K562 (cell line): ENCODE results near the gene CCDC9. TPM values are rescaled to one million over a fixed set of nuclear protein-coding genes. Genes with fewer than 3 reads are reported as not detected.

ENCODE experiments used
- ATAC-seq: fragments of 200-7000 bp; cut with Tn5 transposase; 3 replicates; pipeline ENCODE4 v1.9.1; 2020; ENCODE audit warnings: moderate library complexity
- BruUV-seq: library from RNA; stranded (reverse); fragments of 400-500 nt; replicated peaks from 2 replicates; lab custom pipeline; 2021; lab: Mats Ljungman, UMichigan
- CTCF ChIA-PET: fragments of 300-600 bp; formaldehyde crosslinking; extraction: SDS; loops from one replicate; lab custom pipeline; 2021; ENCODE audit warnings: low intra/inter-chr PET ratio; lab: Yijun Ruan, JAX
- POLR2A ChIA-PET: fragments of 300-600, 350-650 bp; sonication (Branson Sonifier 250); formaldehyde crosslinking; extraction: SDS; loops from one replicate; lab custom pipeline; 2021; ENCODE audit warnings: antibody characterized with exemption, inconsistent platforms; lab: Yijun Ruan, JAX
- DNase-seq, 4 experiments: peaks; one replicate each; pipeline versions ENCODE4 v3.0.0 to v3.0.0-alpha.2; 2011 to 2018; ENCODE audit warnings: low spot score in 3 of 4, mixed read lengths in 3 of 4; ENCODE audit errors: extremely low read depth in 1 of 4
- FAIRE-seq: peaks from 2 replicates; lab custom pipeline; 2011; peaks lifted over from hg19 to GRCh38; lab: Jason Lieb, UNC
- H2AFZ ChIP-seq: 2 replicates; pipeline ENCODE4 v1.6.0; 2011; ENCODE audit warnings: low read depth, low read length, control low read depth, inconsistent platforms
- H3K27ac ChIP-seq: fragments of 200-600 bp; 3 replicates; pipeline ENCODE4 v1.8.0; 2011; ENCODE audit warnings: low read depth, mild to moderate bottlenecking, control low read depth, inconsistent platforms, low read length, moderate library complexity, mixed read lengths; ENCODE audit errors: extremely low read depth
- H3K27me3 ChIP-seq, 2 experiments: fragments of 300-600 bp in 1 of 2; 2 replicates in 1 of 2; 3 replicates in 1 of 2; pipeline versions ENCODE4 v1.6.0 to v1.8.0; 2011; ENCODE audit warnings: inconsistent platforms in 2 of 2, low read length in 2 of 2, mild to moderate bottlenecking in 1 of 2, mixed read lengths in 1 of 2, moderate library complexity in 1 of 2; ENCODE audit not compliant: control insufficient read depth in 2 of 2, insufficient read depth in 2 of 2
- H3K36me3 ChIP-seq: fragments of 300-600 bp; 3 replicates; pipeline ENCODE4 v1.8.0; 2011; ENCODE audit warnings: mild to moderate bottlenecking, low read length, inconsistent platforms; ENCODE audit not compliant: control insufficient read depth, insufficient read depth
- H3K4me1 ChIP-seq, 2 experiments: fragments of 200-600 bp in 1 of 2; replicated peaks in 1 of 2; 2 replicates in 1 of 2; 3 replicates in 1 of 2; pipeline versions ENCODE4 v1.5.1 to v1.8.0; 2011; ENCODE audit warnings: inconsistent platforms in 2 of 2, low read length in 2 of 2, mild to moderate bottlenecking in 1 of 2, mixed read lengths in 1 of 2, moderate library complexity in 1 of 2; ENCODE audit not compliant: control insufficient read depth in 2 of 2, insufficient read depth in 2 of 2
- H3K4me2 ChIP-seq: 2 replicates; pipeline ENCODE4 v1.6.1; 2011; ENCODE audit warnings: low read length, control low read depth, inconsistent platforms, mixed read lengths; ENCODE audit not compliant: insufficient read depth
- H3K4me3 ChIP-seq: fragments of 200-600 bp; sonication (generic), shearing (Covaris generic); 2 replicates; pipeline ENCODE4 v1.5.1; 2016; ENCODE audit warnings: control low read depth, inconsistent platforms
- H3K79me2 ChIP-seq: fragments of 200-600 bp; 3 replicates; pipeline ENCODE4 v1.8.0; 2011; ENCODE audit warnings: low read length, inconsistent platforms; ENCODE audit not compliant: control insufficient read depth, insufficient read depth
- H3K9ac ChIP-seq, 2 experiments: 2 replicates each; pipeline versions ENCODE4 v1.6.0 to v1.6.1; 2011; ENCODE audit warnings: low read depth in 2 of 2, low read length in 2 of 2, control low read depth in 1 of 2, inconsistent platforms in 1 of 2, mild to moderate bottlenecking in 1 of 2, mixed read lengths in 1 of 2; ENCODE audit not compliant: insufficient read depth in 1 of 2
- H3K9me1 ChIP-seq: one replicate; pipeline ENCODE4 v1.6.0; 2011; ENCODE audit warnings: inconsistent platforms, mild to moderate bottlenecking, low read length, moderate library complexity; ENCODE audit not compliant: control insufficient read depth, insufficient read depth
- H3K9me3 ChIP-seq: replicated peaks from 2 replicates; pipeline ENCODE4 v1.5.1; 2011; ENCODE audit warnings: low read depth, low read length, inconsistent platforms; ENCODE audit not compliant: control insufficient read depth, insufficient read depth
- H4K20me1 ChIP-seq: replicated peaks from 2 replicates; pipeline ENCODE4 v1.6.1; 2011; ENCODE audit warnings: low read length, inconsistent platforms, mixed read lengths; ENCODE audit not compliant: control insufficient read depth, insufficient read depth
- AFF4 ChIP-seq: sonication (generic); formaldehyde crosslinking; IDR thresholded peaks from 2 replicates; pipeline ENCODE4 v1.8.0; 2023; ENCODE audit warnings: mild to moderate bottlenecking, missing genetic modification reagents
- ARID2 ChIP-seq: fragments of 450-650 bp; IDR thresholded peaks from 2 replicates; pipeline ENCODE4 v1.6.1; 2017; ENCODE audit warnings: antibody characterized with exemption, mild to moderate bottlenecking
- NCOA1 ChIP-seq: fragments of 450-650 bp; IDR thresholded peaks from 2 replicates; pipeline ENCODE4 v1.6.1; 2016; ENCODE audit warnings: low read depth
- TOE1 ChIP-seq, 2 experiments: fragments of 450-650 bp in 1 of 2; sonication (generic) in 1 of 2; formaldehyde crosslinking in 1 of 2; IDR thresholded peaks; 2 replicates each; pipeline versions ENCODE4 v1.7.1 to v1.8.0; 2016 to 2022; ENCODE audit warnings: borderline replicate concordance in 2 of 2, mild to moderate bottlenecking in 2 of 2, antibody characterized with exemption in 1 of 2, inconsistent platforms in 1 of 2, low read depth in 1 of 2, missing genetic modification reagents in 1 of 2, moderate library complexity in 1 of 2
- ZBTB33 ChIP-seq: sonication (generic); formaldehyde crosslinking; IDR thresholded peaks from 2 replicates; pipeline ENCODE4 v1.8.1; 2023; ENCODE audit warnings: mild to moderate bottlenecking, missing genetic modification reagents
- ZC3H4 ChIP-seq: sonication (generic); formaldehyde crosslinking; IDR thresholded peaks from 2 replicates; pipeline ENCODE4 v1.9.0; 2021; ENCODE audit warnings: missing genetic modification reagents, borderline replicate concordance
- WGBS: fragments of 100-300 bp; shearing (Covaris generic); methylation state at CpG from one replicate; pipeline ENCODE4 v1.1.6; 2016; ENCODE audit warnings: low coverage, mixed read lengths; ENCODE audit not compliant: insufficient coverage; ENCODE audit errors: missing lambda C conversion rate; 5-methylcytosine and 5-hydroxymethylcytosine counted together
- in situ Hi-C: fragments of 300-500 bp; cut with MboI; formaldehyde crosslinking; loops from 4 replicates; pipeline ENCODE4 v1.15.0; 2018; ENCODE audit warnings: inconsistent platforms, mixed read lengths
- intact Hi-C: fragments of 100-400 bp; cut with micrococcal nuclease; formaldehyde crosslinking; loops from 2 replicates; pipeline ENCODE4 v1.14.2; 2022
- polyA plus RNA-seq, 8 experiments: library from polyadenylated mRNA; depleted of rRNA in 4 of 8; stranded (reverse) in 5 of 8; unstranded in 3 of 8; fragments of >200 nt; fragmentation: Nextera tagmentation in 2 of 8; fragmentation: Illumina TruSeq in 1 of 8; extraction: Ambion mirVana in 2 of 8; extraction: Trizol in 1 of 8; gene quantifications; 2 replicates each; pipeline versions ENCODE4 v1.2.1 to v1.2.3, GENCODE V29; 2011 to 2014; ENCODE audit warnings: inconsistent platforms in 1 of 8, missing spikeins in 1 of 8
- total RNA-seq, 7 experiments: library from RNA; depleted of rRNA in 6 of 7; stranded (reverse); fragments of >200 nt in 6 of 7; fragmentation: Illumina TruSeq in 2 of 7; extraction: Trizol in 2 of 7; gene quantifications; 2 replicates each; pipeline versions ENCODE4 v1.2.1 to v1.2.3, GENCODE V29; 2011 to 2021; ENCODE audit warnings: low replicate concordance in 1 of 7
- TF ChIP-seq, protein P1 (sequence below): sonication (generic); formaldehyde crosslinking; IDR thresholded peaks from 2 replicates; pipeline ENCODE4 v1.8.0; 2022; ENCODE audit warnings: mild to moderate bottlenecking, missing genetic modification reagents

Gene CCDC9
- total and polyA plus RNA-seq, 9 of the 15 experiments (the other 6 are each of a cell fraction or from before 2014, with no cell fraction given): 0.23 to 38.6 (median 8.4) TPM

GRCh38 chr19:47240556-47240955 is 15.8 kb upstream of the CCDC9 start:
- DNase-seq (no peak), FAIRE-seq (no peak), ATAC-seq (no peak)
- BruUV-seq: no TSS peak
- no peaks in the 10 kb centered on the region for H3K9me1 ChIP-seq
- no peaks in the 10 kb centered on the region; the same call in 2 of the 3 replicates for H3K79me2 ChIP-seq
- H3K4me2 ChIP-seq: peak overlapping the region; percentile 44; the same call in 1 of the 2 replicates
- intact Hi-C loops (loop anchor here (5.0 to 10.0 kb wide), 3 partner anchors 88 to 376 kb away; partner anchors contain the start of gene ARHGAP35), in situ Hi-C loops (loop anchor here (10.0 kb wide), 1 partner anchor 386 kb away; the partner anchor contains the start of gene AP2S1)
- peak overlapping the region; percentile 52 for H2AFZ ChIP-seq
- no peaks in the 10 kb centered on the region for H4K20me1 ChIP-seq
- no peaks in the 10 kb centered on the region for H3K27me3 ChIP-seq
- 43% methylated on average over 4 of the region's 6 CpGs for WGBS
- ChIA-PET POLR2A (interaction anchor here (2.0 kb wide), 1 partner anchor 14 kb away, joined by 8 read pairs; no protein-coding TSS in a partner anchor), CTCF (no interaction called here)
- no peaks in the 10 kb centered on the region; the same call in 1 of the 2 replicates for H3K9me3 ChIP-seq
- peak overlapping the region; percentile 60 to 85 for H3K9ac ChIP-seq
- H3K4me3 ChIP-seq: no peak overlapping the region
- H3K27ac ChIP-seq: peak overlapping the region; percentile 61; the same call in 2 of the 3 replicates
- no peaks in the 10 kb centered on the region for H3K36me3 ChIP-seq
- peaks cover 28 to 51% of the 10 kb centered on the region in 2 experiments; a peak in 4 of 5 replicates for H3K4me1 ChIP-seq
- TF ChIP-seq ZC3H4 (CRISPR knock-in tag): peak; percentile 96; the same call in 1 of the 2 replicates
- TF ChIP-seq, protein P1, sequence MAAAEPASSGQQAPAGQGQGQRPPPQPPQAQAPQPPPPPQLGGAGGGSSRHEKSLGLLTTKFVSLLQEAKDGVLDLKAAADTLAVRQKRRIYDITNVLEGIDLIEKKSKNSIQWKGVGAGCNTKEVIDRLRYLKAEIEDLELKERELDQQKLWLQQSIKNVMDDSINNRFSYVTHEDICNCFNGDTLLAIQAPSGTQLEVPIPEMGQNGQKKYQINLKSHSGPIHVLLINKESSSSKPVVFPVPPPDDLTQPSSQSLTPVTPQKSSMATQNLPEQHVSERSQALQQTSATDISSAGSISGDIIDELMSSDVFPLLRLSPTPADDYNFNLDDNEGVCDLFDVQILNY (CRISPR knock-in tag): no peak
- TF ChIP-seq TOE1 (IDR thresholded peaks at IDR 0.05; ENCODE audit: borderline replicate concordance): no peak
- no peak for TF ChIP-seq TOE1 (CRISPR knock-in tag; IDR thresholded peaks at IDR 0.05; ENCODE audit: borderline replicate concordance, low read depth)
- TF ChIP-seq AFF4 (CRISPR knock-in tag): no peak; the same call in 1 of the 2 replicates
- no peak for TF ChIP-seq ZBTB33 (CRISPR knock-in tag)
- no peak for TF ChIP-seq NCOA1
- no peak for TF ChIP-seq ARID2
